Common myeloid progenitor, CD34-positive (primary cell): Measurements from ENCODE around the gene HTT-AS.

Experiments
- CTCF ChIA-PET: fragments of 350-600 bp; sonication (Branson Sonifier 250); formaldehyde crosslinking; loops from one replicate; lab custom pipeline; 2021; ENCODE audit warnings: antibody characterized with exemption; lab: Charles Lee
- POLR2A ChIA-PET: fragments of 350-600 bp; sonication (Branson Sonifier 250); formaldehyde crosslinking; loops from one replicate; lab custom pipeline; 2021; ENCODE audit warnings: antibody characterized with exemption; lab: Charles Lee
- DNase-seq, 3 donors: peaks; one replicate each; pipeline versions ENCODE4 v3.0.0 to v3.0.0-alpha.2; 2013
- H3K27ac ChIP-seq, 2 experiments: 1 replicate in 1 of 2; 2 replicates in 1 of 2; pipeline ENCODE4 v1.7.0; 2013; ENCODE audit warnings: inconsistent platforms in 2 of 2, low read length in 2 of 2, mild to moderate bottlenecking in 2 of 2, low read depth in 1 of 2, moderate library complexity in 1 of 2; ENCODE audit not compliant: severe bottlenecking in 2 of 2, insufficient read depth in 1 of 2, poor library complexity in 1 of 2
- H3K27me3 ChIP-seq, 5 experiments: replicated peaks in 2 of 5; 1 replicate in 3 of 5; 2 replicates in 2 of 5; pipeline versions ENCODE4 v1.6.1 to v1.7.0; 2013; ENCODE audit warnings: low read length in 4 of 5, mild to moderate bottlenecking in 2 of 5, moderate library complexity in 2 of 5, inconsistent platforms in 1 of 5; ENCODE audit not compliant: insufficient read depth in 5 of 5, control insufficient read depth in 4 of 5
- H3K36me3 ChIP-seq, 4 experiments: 1 replicate in 2 of 4; 2 replicates in 2 of 4; pipeline versions ENCODE4 v1.6.1 to v1.7.0; 2013; ENCODE audit warnings: low read length in 3 of 4, control low read depth in 1 of 4, mild to moderate bottlenecking in 1 of 4; ENCODE audit not compliant: control insufficient read depth in 4 of 4, insufficient read depth in 4 of 4
- H3K4me1 ChIP-seq, 4 experiments: 1 replicate in 3 of 4; 2 replicates in 1 of 4; pipeline versions ENCODE4 v1.6.1 to v1.7.1; 2013; ENCODE audit warnings: low read length in 3 of 4, mild to moderate bottlenecking in 3 of 4, control low read depth in 1 of 4, inconsistent platforms in 1 of 4, moderate library complexity in 1 of 4; ENCODE audit not compliant: control insufficient read depth in 4 of 4, insufficient read depth in 4 of 4; ENCODE audit errors: control extremely low read depth in 1 of 4
- H3K4me3 ChIP-seq, 7 experiments: 1 replicate in 4 of 7; 2 replicates in 3 of 7; pipeline versions ENCODE4 v1.5.1 to v1.7.0; 2013; ENCODE audit warnings: mild to moderate bottlenecking in 7 of 7, low read length in 6 of 7, moderate library complexity in 6 of 7, inconsistent platforms in 2 of 7, low read depth in 2 of 7, control low read depth in 1 of 7; ENCODE audit not compliant: insufficient read depth in 4 of 7, control insufficient read depth in 1 of 7; ENCODE audit errors: extremely low read depth in 1 of 7
- H3K9me3 ChIP-seq, 5 experiments: 1 replicate in 4 of 5; 2 replicates in 1 of 5; pipeline versions ENCODE4 v1.6.1 to v1.7.1; 2013; ENCODE audit warnings: low read length in 4 of 5, mild to moderate bottlenecking in 2 of 5, inconsistent platforms in 1 of 5, low read depth in 1 of 5, moderate library complexity in 1 of 5; ENCODE audit not compliant: control insufficient read depth in 4 of 5, insufficient read depth in 2 of 5; ENCODE audit errors: control extremely low read depth in 1 of 5
- WGBS: methylation state at CpG from one replicate; pipeline ENCODE4 v1.1.5; 2013; ENCODE audit not compliant: insufficient coverage; 5-methylcytosine and 5-hydroxymethylcytosine counted together

Gene HTT-AS

DNA sequence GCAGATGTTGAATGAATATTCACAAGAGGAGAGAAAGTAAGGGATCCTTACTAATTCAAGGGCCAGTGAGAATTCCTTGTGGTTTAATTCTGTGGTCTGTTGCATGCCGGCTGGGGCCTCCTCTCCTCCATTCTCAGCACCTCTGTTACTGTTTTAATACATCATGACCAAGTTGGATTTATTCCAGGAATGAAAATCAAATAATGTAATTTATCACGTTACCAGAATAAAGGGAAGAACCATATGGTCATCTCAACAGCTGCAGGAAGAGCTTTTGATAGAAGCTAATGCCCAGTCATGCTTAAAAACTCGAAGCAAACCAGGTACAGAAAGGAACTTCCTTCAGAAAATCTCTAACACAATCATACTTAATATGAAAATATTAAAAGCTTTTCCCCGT lies 56.8 kb downstream of the HTT-AS start:
- Histone ChIP-seq H3K36me3 (no peaks in the 10 kb centered on the region), H3K4me1 (peaks cover 0 to 9% (median 4%) of the 10 kb centered on the region in 4 experiments), H3K27ac (no peak overlapping the region), H3K27me3 (no peaks in the 10 kb centered on the region), H3K4me3 (no peak overlapping the region), H3K9me3 (no peaks in the 10 kb centered on the region)
- WGBS = 0% methylated on average over 1 of the region's 4 CpGs
- ChIA-PET POLR2A (no interaction called here), CTCF (interaction anchor here (0.7 to 1.4 kb wide), 2 partner anchors 14 to 19 kb away, joined by 3 to 7 read pairs; no protein-coding TSS in a partner anchor)
- DNase-seq = peak in 2 of 3 donors; percentile 63 to 78

- DNase-seq = peak in 1 of 3 donors; percentile 9
- peaks cover 0 to 9% (median 4%) of the 10 kb centered on the region in 4 experiments for H3K4me1 ChIP-seq
- H3K9me3 ChIP-seq = no peaks in the 10 kb centered on the region
- H3K36me3 ChIP-seq = no peaks in the 10 kb centered on the region
- ChIA-PET POLR2A (no interaction called here), CTCF (interaction anchor here (0.7 to 1.5 kb wide), 3 partner anchors 8 to 20 kb away, joined by 3 to 7 read pairs (median 3); no protein-coding TSS in a partner anchor)
- no peaks in the 10 kb centered on the region for H3K27me3 ChIP-seq
- H3K4me3 ChIP-seq = no peak overlapping the region
- H3K27ac ChIP-seq = no peak overlapping the region
- WGBS = 89% methylated on average over 2 of the region's 4 CpGs
Measured at GRCh38 chr4:3016961-3017360, 57.4 kb downstream of the HTT-AS start.

DNA sequence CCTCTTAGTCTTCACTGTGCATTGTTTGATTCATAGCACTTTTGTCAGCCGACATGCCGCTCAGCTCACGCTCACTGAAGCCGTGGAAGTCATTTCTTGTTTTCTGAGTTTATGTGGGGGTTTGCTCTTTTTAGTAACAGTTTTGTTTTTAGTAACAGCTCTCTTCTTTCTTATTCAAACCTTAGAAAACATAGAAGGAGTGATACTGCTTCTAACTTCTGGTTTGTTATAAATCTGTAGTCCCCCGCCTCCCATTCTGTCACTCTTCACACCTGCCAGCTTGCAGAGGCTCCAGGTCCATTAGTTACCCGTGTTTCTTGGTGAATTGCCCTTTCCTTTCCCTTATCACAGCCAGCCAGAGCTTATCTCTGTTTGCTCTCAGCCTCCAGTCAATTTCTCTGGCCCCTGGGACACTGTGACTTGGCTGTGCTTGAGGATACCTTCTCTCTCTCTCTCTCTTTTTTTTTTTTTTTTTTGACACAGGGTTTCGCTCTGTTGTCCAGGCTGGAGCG lies 60.4 kb downstream of the HTT-AS start:
- Histone ChIP-seq H3K4me3 (no peak overlapping the region), H3K36me3 (no peaks in the 10 kb centered on the region), H3K4me1 (peaks cover 0 to 9% (median 4%) of the 10 kb centered on the region in 4 experiments), H3K27me3 (no peaks in the 10 kb centered on the region), H3K27ac (no peak overlapping the region), H3K9me3 (no peaks in the 10 kb centered on the region)
- ChIA-PET POLR2A (no interaction called here), CTCF (interaction anchor here (1.3 kb wide), 1 partner anchor 26 kb away, joined by 3 read pairs; no protein-coding TSS in a partner anchor)
- no peak for DNase-seq
- WGBS = 63% methylated on average over 2 of the region's 8 CpGs
